Activated CD8-positive, alpha-beta memory T cell treated with anti-CD3 and anti-CD28 coated beads for 1 hour (primary cell): ENCODE results near the gene PPP1R3D.
"Not testable (repeated sequence)": the region's sequence is repeated elsewhere in the genome, so short reads cannot be mapped to it uniquely, and the experiment has no call there.

Experiments
- DNase-seq, 2 donors: peaks; one replicate each; pipeline ENCODE4 v3.0.0-alpha.2; 2020; ENCODE audit warnings: low read depth in 1 of 2; ENCODE audit errors: extremely low read depth in 1 of 2

Gene PPP1R3D, protein sequence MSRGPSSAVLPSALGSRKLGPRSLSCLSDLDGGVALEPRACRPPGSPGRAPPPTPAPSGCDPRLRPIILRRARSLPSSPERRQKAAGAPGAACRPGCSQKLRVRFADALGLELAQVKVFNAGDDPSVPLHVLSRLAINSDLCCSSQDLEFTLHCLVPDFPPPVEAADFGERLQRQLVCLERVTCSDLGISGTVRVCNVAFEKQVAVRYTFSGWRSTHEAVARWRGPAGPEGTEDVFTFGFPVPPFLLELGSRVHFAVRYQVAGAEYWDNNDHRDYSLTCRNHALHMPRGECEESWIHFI

GRCh38 chr20:59940129-59940955 lies at the start of gene PPP1R3D, which contains the start of gene FAM217B:
TSS of gene PPP1R3D (minus strand) at chr20:59940305. CDS start at chr20:59939931, 374 bp downstream.
TSS of gene FAM217B (plus strand) at chr20:59940389. CDS start at chr20:59943944, 3,555 bp downstream.
- DNase-seq, result peak; percentile 34 to 81

GRCh38 chr20:59988141-59988540 lies 48.0 kb upstream of the PPP1R3D start:
- DNase-seq, result no peak

GRCh38 chr20:59987135-59987534 lies 47.0 kb upstream of the PPP1R3D start:
- no peak for DNase-seq

- no peak for DNase-seq
Measured at GRCh38 chr20:59985864-59986263, 45.8 kb upstream of the PPP1R3D start.

- DNase-seq, result no peak
Measured at GRCh38 chr20:59985164-59985563, 45.1 kb upstream of the PPP1R3D start.

- DNase-seq, result no peak
Measured at GRCh38 chr20:59984541-59984940, 44.4 kb upstream of the PPP1R3D start.

- no peak for DNase-seq
Measured at GRCh38 chr20:59983076-59983475, 43.0 kb upstream of the PPP1R3D start.

GRCh38 chr20:59977086-59977485 lies 37.0 kb upstream of the PPP1R3D start:
- DNase-seq, result no peak

GRCh38 chr20:59976156-59976782 lies 36.2 kb upstream of the PPP1R3D start:
- no peak for DNase-seq

DNA sequence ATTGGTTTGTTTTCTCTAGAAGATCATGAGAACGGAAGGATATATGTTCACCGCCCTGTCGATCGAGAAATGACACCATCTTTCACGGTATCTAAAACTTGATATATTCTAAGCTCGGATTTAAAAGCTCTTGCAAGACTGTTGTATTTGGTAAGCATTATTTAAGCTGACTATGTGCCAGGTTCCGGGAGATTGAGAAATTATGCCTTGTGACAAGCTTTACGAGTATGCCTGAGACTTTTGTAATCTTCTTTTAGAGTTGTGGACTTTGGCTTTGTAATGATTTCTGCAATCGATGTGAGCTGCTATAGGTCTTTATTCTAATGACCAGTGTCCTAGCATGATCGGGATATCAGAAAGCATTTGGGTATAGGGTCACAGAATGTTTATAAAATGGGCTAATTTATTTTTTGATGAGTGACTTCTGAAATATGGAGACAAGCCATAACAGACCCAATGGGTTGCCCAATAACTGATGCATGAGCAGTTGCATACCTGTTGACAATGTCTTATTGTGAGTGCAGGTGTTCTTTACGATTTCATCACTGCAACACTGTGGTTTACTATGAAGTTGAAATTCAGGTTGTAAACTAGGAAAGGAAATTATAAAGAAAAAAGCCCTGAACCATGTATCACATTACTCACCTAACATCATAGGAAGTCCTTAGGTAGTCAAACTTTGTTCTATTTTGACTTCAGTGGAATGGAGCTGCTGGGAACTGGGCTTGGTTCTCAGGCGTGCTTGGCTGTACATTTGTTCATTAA lies 32.1 kb upstream of the PPP1R3D start:
- DNase-seq, result no peak

- no peak for DNase-seq
Measured at GRCh38 chr20:59971428-59971827, 31.3 kb upstream of the PPP1R3D start.

GRCh38 chr20:59966428-59966827 lies 26.3 kb upstream of the PPP1R3D start:
- no peak for DNase-seq

- DNase-seq, result no peak
Measured at GRCh38 chr20:59962155-59962554, 22.1 kb upstream of the PPP1R3D start.

DNA sequence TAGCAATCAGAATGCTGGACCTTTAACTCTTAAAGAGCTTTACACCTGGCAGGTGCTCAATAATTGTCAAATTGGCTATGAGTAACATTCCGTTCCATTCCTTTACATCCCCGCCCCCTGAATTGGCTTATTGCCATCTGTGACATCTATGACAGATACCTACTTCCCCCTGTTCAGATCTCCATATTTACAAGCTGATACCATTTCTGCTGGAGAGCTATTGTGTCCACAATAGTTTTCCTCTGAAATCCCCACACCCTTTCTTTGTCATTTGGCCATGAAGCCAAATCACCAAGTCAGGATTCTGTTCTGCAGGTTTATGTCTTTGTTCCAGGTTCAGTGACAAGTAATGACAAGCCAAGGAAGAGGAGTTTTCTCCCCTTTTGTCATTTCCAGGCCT lies 21.3 kb upstream of the PPP1R3D start:
- DNase-seq, result no peak

DNA sequence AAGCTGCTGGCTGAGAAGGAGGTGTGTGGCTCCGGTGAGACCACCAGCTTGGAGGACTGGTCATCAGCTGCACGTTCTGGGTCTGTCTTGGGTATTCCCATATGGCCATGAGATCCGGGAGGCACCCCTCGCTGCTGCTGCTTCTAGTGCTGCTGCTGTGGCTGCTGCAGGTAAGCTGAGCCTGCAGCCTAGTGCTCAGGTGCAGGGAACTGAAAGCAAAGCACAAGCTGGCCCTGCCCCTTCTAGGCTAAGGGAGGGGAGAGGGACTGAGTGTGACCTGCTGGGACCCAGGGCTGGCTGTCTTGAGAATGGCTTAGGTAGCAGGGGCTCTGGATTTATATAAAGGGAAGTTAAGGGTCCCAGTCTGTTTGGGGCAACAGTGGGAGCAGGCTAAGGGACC lies 18.5 kb upstream of the PPP1R3D start:
- no peak for DNase-seq

DNA sequence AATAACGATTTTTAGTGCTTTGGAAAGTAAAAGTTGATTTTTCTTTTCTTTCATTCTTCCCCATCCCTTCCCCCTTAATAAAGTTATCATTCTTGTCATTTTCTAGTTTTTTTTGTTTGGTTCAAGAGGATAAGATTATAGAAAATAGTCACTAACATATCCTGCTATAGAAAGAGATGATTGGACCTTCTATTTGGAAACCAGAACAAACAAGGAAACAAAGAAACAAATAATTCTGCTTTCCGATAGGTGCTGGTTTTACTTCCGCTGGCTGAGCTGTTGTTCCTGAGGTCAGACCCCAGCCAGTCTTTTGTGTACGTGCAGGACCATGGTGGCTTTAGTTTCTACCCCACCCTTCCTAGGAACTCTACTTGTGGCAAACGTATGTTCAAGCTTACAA lies 18.0 kb upstream of the PPP1R3D start, which contains the start of gene CDH26:
CDH26 (plus strand) TSS at position 301 of the 400 bp plus-strand sequence. CDS start 304 bp downstream, outside the sequence.
- DNase-seq, result no peak

- DNase-seq, result not testable (repeated sequence)
Measured at GRCh38 chr20:59957568-59957967, 17.5 kb upstream of the PPP1R3D start.

DNA sequence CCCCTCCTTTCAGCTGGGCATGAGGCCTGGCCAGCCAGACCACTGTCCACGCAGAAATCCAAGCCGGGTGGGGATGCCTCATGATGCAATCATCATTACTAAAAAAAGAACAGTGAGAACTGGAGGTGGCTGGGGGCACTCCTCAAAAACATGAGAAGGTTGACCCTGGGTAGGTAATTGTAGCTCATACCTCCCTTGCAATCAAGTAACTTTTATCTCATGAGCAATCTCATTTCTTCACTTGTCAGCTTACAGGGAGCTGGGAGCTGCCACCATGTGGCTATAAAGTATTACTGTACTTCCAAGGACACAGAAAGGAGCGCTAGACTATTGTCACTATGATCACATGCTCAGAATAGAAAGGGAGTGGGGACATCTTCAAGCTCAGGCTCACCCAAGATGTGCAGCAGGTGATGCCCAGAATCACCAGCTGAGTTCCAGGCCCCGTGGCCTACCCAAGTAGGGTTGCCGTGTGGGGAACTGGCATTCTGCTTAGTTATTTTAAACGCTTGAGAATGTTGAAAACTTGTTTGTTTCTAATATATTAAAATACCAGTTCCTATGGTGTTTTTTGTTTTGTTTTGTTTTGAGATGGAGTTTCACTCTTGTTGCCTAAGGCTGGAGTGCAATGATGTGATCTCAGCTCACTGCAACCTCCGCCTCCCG lies 15.2 kb upstream of the PPP1R3D start:
- DNase-seq, result no peak

GRCh38 chr20:59954718-59955117 lies 14.6 kb upstream of the PPP1R3D start:
- no peak for DNase-seq

DNA sequence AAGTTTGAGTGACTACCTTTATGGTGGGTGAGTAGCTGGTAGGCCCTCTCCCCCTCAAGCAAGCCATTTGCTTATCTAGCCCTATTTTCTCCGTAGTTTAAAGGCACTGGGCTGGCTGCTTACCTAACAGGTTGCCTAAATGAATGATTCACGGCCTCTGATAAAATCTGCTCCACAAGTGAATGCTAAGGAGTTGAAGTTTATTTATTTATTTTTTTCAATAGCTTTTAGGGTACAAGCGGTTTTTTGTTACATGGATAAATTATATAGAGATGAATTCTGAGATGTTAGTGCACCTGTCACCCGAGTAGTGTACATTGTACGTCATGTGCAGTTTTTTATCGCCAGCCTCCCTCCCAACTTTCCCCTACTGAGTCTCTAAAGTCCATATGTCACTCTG lies 9.8 kb upstream of the PPP1R3D start:
- no peak for DNase-seq
